Measurements from ENCODE around the gene ZNF415.

DNA sequence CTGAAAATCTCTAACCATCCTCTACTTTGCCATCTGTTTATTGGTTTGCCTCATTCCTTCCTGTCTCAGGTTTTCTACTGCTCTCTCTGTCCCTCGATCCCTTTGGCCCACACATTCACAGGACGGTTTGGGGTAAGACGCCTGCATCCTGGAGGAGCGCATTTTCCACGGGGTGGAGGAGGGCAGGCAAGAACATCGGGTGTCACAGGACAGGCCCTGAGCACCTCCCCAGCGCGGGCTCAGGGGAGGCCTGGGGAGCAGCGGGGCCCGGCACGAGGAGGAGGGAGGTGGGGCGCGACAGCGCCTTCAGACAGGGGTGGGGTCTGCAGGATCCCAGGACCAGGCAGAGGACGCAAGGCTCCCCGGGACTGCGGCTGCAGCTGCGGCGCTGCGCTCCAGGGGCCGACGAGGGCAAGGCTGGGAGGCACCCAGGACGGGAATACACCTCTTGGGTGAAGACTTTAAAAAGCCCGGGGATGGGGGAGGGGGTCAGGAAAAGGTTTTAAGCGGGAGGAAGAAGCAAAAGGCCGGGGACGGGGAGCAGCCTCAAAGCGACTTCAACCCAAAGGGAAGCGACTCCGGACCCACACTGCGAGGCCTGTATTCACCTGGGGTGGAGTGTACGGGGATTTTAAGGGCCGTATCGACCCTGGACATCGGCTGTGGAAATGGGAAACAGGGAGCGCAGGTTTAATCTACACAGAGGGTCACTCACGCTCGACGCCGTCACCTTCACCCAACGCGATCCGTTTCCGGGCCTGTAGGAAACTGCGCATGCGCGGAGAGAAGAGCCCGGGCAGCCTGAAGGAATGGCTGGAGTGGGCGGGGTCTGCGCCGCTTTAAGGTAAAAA is at the start of gene ZNF415:
- TF ChIP-seq, protein P1, sequence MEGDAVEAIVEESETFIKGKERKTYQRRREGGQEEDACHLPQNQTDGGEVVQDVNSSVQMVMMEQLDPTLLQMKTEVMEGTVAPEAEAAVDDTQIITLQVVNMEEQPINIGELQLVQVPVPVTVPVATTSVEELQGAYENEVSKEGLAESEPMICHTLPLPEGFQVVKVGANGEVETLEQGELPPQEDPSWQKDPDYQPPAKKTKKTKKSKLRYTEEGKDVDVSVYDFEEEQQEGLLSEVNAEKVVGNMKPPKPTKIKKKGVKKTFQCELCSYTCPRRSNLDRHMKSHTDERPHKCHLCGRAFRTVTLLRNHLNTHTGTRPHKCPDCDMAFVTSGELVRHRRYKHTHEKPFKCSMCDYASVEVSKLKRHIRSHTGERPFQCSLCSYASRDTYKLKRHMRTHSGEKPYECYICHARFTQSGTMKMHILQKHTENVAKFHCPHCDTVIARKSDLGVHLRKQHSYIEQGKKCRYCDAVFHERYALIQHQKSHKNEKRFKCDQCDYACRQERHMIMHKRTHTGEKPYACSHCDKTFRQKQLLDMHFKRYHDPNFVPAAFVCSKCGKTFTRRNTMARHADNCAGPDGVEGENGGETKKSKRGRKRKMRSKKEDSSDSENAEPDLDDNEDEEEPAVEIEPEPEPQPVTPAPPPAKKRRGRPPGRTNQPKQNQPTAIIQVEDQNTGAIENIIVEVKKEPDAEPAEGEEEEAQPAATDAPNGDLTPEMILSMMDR (optimal IDR thresholded peaks at IDR 0.05 in 1 of 3, IDR thresholded peaks at IDR 0.05 in 1 of 3, conservative IDR thresholded peaks at IDR 0.05 in 1 of 3; ENCODE audit: extremely low read depth in 1 of 3, insufficient read depth in 2 of 3, low read length in 3 of 3): no peak
- no peak for TF ChIP-seq EZH2 (IDR thresholded peaks at IDR 0.05; ENCODE audit: low read length)
